Fibroblast of upper back skin (primary cell): ENCODE measurements around the gene CHN2.

Experiments used
- DNase-seq: peaks from one replicate; pipeline ENCODE4 v3.0.0-alpha.2; 2013

The CHN2 gene

GRCh38 chr7:29229066-29229465, 34.5 kb downstream of the CHN2 start:
- DNase-seq: no peak

- DNase-seq: no peak
Measured at GRCh38 chr7:29229946-29230345, 35.4 kb downstream of the CHN2 start.

- no peak for DNase-seq
Measured at GRCh38 chr7:29230871-29231345, 36.3 kb downstream of the CHN2 start.

- no peak for DNase-seq
Measured at GRCh38 chr7:29231671-29232232, 37.2 kb downstream of the CHN2 start.

- no peak for DNase-seq
Measured at GRCh38 chr7:29234438-29234837, 39.9 kb downstream of the CHN2 start.

GRCh38 chr7:29236071-29236580, 41.6 kb downstream of the CHN2 start:
- no peak for DNase-seq

- DNase-seq: no peak
Measured at GRCh38 chr7:29236649-29237048, 42.1 kb downstream of the CHN2 start.

GRCh38 chr7:29237489-29237888, 42.9 kb downstream of the CHN2 start:
- no peak for DNase-seq

GRCh38 chr7:29239638-29240037, 45.1 kb downstream of the CHN2 start:
- DNase-seq: no peak

- DNase-seq: no peak
Measured at GRCh38 chr7:29242265-29242664, 47.7 kb downstream of the CHN2 start.

- DNase-seq: no peak
Measured at GRCh38 chr7:29243910-29244655, 49.5 kb downstream of the CHN2 start.

GRCh38 chr7:29247224-29247962, 52.8 kb downstream of the CHN2 start:
- no peak for DNase-seq

GRCh38 chr7:29247963-29248236, 53.3 kb downstream of the CHN2 start:
- DNase-seq: no peak

GRCh38 chr7:29248713-29249382, 54.3 kb downstream of the CHN2 start:
- DNase-seq: no peak

GRCh38 chr7:29249383-29249750, 54.8 kb downstream of the CHN2 start:
- DNase-seq: no peak

- DNase-seq: no peak
Measured at GRCh38 chr7:29249860-29250259, 55.3 kb downstream of the CHN2 start.

- no peak for DNase-seq
Measured at GRCh38 chr7:29253225-29253624, 58.6 kb downstream of the CHN2 start.

GRCh38 chr7:29254591-29254990, 60.0 kb downstream of the CHN2 start:
- DNase-seq: no peak

GRCh38 chr7:29255199-29255878, 60.8 kb downstream of the CHN2 start:
- no peak for DNase-seq

GRCh38 chr7:29255906-29256692, 61.5 kb downstream of the CHN2 start:
- no peak for DNase-seq

GRCh38 chr7:29256693-29257002, 62.1 kb downstream of the CHN2 start:
- DNase-seq: no peak

GRCh38 chr7:29258951-29259350, 64.4 kb downstream of the CHN2 start:
- DNase-seq: no peak
